Neural cell (in vitro differentiated cells): ENCODE data around the gene ARL8A. TPM values are rescaled to one million over a fixed set of nuclear protein-coding genes. Genes with fewer than 3 reads are reported as not detected.

Source experiments
- H2AFZ ChIP-seq: fragments of 200-600, 300-800 bp; sonication (generic), shearing (Covaris generic); 2 replicates; pipeline ENCODE4 v1.6.0; 2014; ENCODE audit warnings: low read depth, mild to moderate bottlenecking, antibody characterized with exemption, low read length, moderate library complexity
- H3F3A ChIP-seq: fragments of 200-600 bp; shearing (Covaris generic); 2 replicates; pipeline ENCODE4 v1.6.1; 2016; ENCODE audit warnings: mild to moderate bottlenecking, moderate library complexity, mixed read lengths, antibody characterized with exemption, low read length; ENCODE audit not compliant: insufficient read depth, poor library complexity, severe bottlenecking
- H3K27ac ChIP-seq: fragments of 200-600, 300-800 bp; sonication (generic), shearing (Covaris generic); 2 replicates; pipeline ENCODE4 v1.5.1; 2014; ENCODE audit warnings: mild to moderate bottlenecking, low read length, moderate library complexity
- H3K27me3 ChIP-seq: fragments of 300-800, 200-600 bp; sonication (generic), shearing (Covaris generic); 2 replicates; pipeline ENCODE4 v1.6.0; 2014; ENCODE audit warnings: mild to moderate bottlenecking, low read depth, low read length, moderate library complexity; ENCODE audit not compliant: insufficient read depth
- H3K36me3 ChIP-seq: fragments of 300-800, 200-600 bp; sonication (generic), shearing (Covaris generic); 2 replicates; pipeline ENCODE4 v1.5.1; 2014; ENCODE audit warnings: mild to moderate bottlenecking, antibody characterized with exemption, low read length, moderate library complexity; ENCODE audit not compliant: insufficient read depth
- H3K4me2 ChIP-seq: fragments of 300-800, 200-600 bp; sonication (generic), shearing (Covaris generic); 2 replicates; pipeline ENCODE4 v1.6.0; 2014; ENCODE audit warnings: mild to moderate bottlenecking, low read length
- H3K4me3 ChIP-seq: fragments of 300-800, 200-600 bp; sonication (generic), shearing (Covaris generic); 2 replicates; pipeline ENCODE4 v1.5.1; 2014; ENCODE audit warnings: mild to moderate bottlenecking, low read length, moderate library complexity
- H3K79me2 ChIP-seq: fragments of 200-600 bp; shearing (Covaris generic); replicated peaks from 2 replicates; pipeline ENCODE4 v1.6.0; 2014; ENCODE audit warnings: mild to moderate bottlenecking, low read length, moderate library complexity; ENCODE audit not compliant: insufficient read depth
- H3K9ac ChIP-seq: fragments of 300-800, 200-600 bp; sonication (generic), shearing (Covaris generic); 2 replicates; pipeline ENCODE4 v1.6.1; 2016; ENCODE audit warnings: mild to moderate bottlenecking, low read length, mixed read lengths
- H3K9me2 ChIP-seq: fragments of 200-600 bp; shearing (Covaris generic); 2 replicates; pipeline ENCODE4 v1.6.1; 2016; ENCODE audit warnings: mild to moderate bottlenecking, low read length, mixed read lengths; ENCODE audit not compliant: insufficient read depth
- H3K9me3 ChIP-seq: fragments of 200-600, 300-800 bp; sonication (generic), shearing (Covaris generic); 2 replicates; pipeline ENCODE4 v1.6.1; 2016; ENCODE audit warnings: mild to moderate bottlenecking, mixed run types, low read length, moderate library complexity, mixed read lengths
- H4K20me1 ChIP-seq: fragments of 200-600 bp; shearing (Covaris generic); 2 replicates; pipeline ENCODE4 v1.6.1; 2016; ENCODE audit warnings: mild to moderate bottlenecking, mixed run types; ENCODE audit not compliant: insufficient read depth
- EP300 ChIP-seq: fragments of 450-650 bp; conservative IDR thresholded peaks from 2 replicates; pipeline ENCODE4 v1.6.1; 2014; ENCODE audit warnings: antibody characterized with exemption, mild to moderate bottlenecking, moderate library complexity; ENCODE audit not compliant: poor library complexity, severe bottlenecking
- EZH2 ChIP-seq: fragments of 200-600, 300-800 bp; shearing (Covaris generic), sonication (generic); IDR thresholded peaks from 2 replicates; pipeline ENCODE4 v1.6.1; 2014; ENCODE audit warnings: antibody characterized with exemption, low read length, borderline replicate concordance, mild to moderate bottlenecking; ENCODE audit not compliant: insufficient read depth, poor library complexity, severe bottlenecking
- MXI1 ChIP-seq: fragments of 450-650 bp; conservative IDR thresholded peaks from 2 replicates; pipeline ENCODE4 v1.6.1; 2014; ENCODE audit warnings: antibody characterized with exemption, mild to moderate bottlenecking; ENCODE audit not compliant: poor library complexity, severe bottlenecking
- POLR2AphosphoS5 ChIP-seq: IDR thresholded peaks from 2 replicates; pipeline ENCODE4 v1.6.1; 2012
- RAD21 ChIP-seq: fragments of 450-650 bp; conservative IDR thresholded peaks from 2 replicates; pipeline ENCODE4 v1.6.1; 2014; ENCODE audit warnings: antibody characterized with exemption, mild to moderate bottlenecking, moderate library complexity
- SMC3 ChIP-seq: fragments of 450-650 bp; conservative IDR thresholded peaks from 2 replicates; pipeline ENCODE4 v1.6.1; 2014; ENCODE audit warnings: antibody characterized with exemption, mild to moderate bottlenecking, moderate library complexity; ENCODE audit not compliant: poor library complexity
- TAF1 ChIP-seq: IDR thresholded peaks from 2 replicates; pipeline ENCODE4 v1.6.1; 2012; ENCODE audit warnings: low read depth
- polyA plus RNA-seq: library from polyadenylated mRNA; depleted of rRNA; stranded (reverse); fragments of >200 nt; gene quantifications from 2 replicates; pipeline ENCODE4 v1.2.3, GENCODE V29; 2014
- TF ChIP-seq, protein P1 (sequence below): IDR thresholded peaks from 2 replicates; pipeline ENCODE4 v1.6.1; 2012; ENCODE audit warnings: borderline replicate concordance
- TF ChIP-seq, protein P2 (sequence below): fragments of 450-650 bp; IDR thresholded peaks from 2 replicates; pipeline ENCODE4 v1.5.1; 2014; ENCODE audit warnings: antibody characterized with exemption, mild to moderate bottlenecking, moderate library complexity; ENCODE audit not compliant: poor library complexity, severe bottlenecking

Gene ARL8A
- polyA plus RNA-seq, 1 donor from 2014 or later, result 89.4 TPM

DNA sequence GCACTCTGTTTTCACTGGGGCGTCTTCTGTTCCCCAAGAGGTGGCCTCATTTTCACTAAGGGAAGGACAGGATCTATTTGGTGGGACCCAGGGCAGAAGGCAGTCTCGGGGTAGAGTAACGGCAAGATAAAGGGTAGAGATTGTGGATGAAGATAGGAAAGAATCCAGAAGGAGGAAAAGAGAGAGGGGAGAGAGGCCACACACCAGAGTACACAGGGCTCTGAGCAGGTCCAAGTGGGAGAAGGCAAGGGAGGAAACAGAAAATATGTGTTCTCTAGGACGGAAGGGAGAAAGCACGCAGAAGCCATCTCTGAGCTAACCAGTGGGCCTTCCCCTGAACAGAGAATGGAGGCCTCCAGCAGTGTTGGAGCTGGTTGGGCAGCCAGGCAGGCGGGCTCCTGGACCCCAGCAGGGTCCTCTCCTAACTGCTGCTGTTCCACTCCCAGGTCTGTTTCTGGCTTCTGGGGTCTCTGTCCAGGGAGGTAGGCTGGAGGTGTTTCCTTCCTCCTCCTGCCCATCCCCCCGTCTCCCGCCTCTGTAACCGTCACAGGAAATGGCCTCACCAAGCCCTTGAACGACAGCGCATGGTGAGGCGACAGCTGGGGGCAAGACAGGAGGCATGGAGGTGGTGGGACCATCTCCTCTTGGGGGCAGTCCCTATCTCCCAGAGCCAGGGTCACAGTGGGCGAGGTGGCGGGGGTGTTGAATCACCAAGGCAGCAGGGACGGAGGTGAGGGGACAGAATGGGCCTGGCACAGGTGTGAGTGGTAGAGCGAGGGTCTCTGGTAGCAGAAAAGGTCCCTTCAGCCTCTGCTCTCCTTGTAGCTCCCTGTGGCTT, 15.2 kb upstream of the ARL8A start:
- Histone ChIP-seq H2AFZ (no peak overlapping the region), H4K20me1 (no peaks in the 10 kb centered on the region), H3K36me3 (no peaks in the 10 kb centered on the region), H3K9me2 (no peaks in the 10 kb centered on the region), H3K9ac (no peak overlapping the region), H3K4me3 (no peak overlapping the region), H3K9me3 (no peaks in the 10 kb centered on the region), H3F3A (no peaks in the 10 kb centered on the region), H3K4me2 (no peak overlapping the region), H3K27ac (no peak overlapping the region), H3K79me2 (no peaks in the 10 kb centered on the region), H3K27me3 (no peaks in the 10 kb centered on the region)
- TF ChIP-seq, protein P1, sequence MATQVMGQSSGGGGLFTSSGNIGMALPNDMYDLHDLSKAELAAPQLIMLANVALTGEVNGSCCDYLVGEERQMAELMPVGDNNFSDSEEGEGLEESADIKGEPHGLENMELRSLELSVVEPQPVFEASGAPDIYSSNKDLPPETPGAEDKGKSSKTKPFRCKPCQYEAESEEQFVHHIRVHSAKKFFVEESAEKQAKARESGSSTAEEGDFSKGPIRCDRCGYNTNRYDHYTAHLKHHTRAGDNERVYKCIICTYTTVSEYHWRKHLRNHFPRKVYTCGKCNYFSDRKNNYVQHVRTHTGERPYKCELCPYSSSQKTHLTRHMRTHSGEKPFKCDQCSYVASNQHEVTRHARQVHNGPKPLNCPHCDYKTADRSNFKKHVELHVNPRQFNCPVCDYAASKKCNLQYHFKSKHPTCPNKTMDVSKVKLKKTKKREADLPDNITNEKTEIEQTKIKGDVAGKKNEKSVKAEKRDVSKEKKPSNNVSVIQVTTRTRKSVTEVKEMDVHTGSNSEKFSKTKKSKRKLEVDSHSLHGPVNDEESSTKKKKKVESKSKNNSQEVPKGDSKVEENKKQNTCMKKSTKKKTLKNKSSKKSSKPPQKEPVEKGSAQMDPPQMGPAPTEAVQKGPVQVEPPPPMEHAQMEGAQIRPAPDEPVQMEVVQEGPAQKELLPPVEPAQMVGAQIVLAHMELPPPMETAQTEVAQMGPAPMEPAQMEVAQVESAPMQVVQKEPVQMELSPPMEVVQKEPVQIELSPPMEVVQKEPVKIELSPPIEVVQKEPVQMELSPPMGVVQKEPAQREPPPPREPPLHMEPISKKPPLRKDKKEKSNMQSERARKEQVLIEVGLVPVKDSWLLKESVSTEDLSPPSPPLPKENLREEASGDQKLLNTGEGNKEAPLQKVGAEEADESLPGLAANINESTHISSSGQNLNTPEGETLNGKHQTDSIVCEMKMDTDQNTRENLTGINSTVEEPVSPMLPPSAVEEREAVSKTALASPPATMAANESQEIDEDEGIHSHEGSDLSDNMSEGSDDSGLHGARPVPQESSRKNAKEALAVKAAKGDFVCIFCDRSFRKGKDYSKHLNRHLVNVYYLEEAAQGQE, result no peak
- TF ChIP-seq, protein P2, sequence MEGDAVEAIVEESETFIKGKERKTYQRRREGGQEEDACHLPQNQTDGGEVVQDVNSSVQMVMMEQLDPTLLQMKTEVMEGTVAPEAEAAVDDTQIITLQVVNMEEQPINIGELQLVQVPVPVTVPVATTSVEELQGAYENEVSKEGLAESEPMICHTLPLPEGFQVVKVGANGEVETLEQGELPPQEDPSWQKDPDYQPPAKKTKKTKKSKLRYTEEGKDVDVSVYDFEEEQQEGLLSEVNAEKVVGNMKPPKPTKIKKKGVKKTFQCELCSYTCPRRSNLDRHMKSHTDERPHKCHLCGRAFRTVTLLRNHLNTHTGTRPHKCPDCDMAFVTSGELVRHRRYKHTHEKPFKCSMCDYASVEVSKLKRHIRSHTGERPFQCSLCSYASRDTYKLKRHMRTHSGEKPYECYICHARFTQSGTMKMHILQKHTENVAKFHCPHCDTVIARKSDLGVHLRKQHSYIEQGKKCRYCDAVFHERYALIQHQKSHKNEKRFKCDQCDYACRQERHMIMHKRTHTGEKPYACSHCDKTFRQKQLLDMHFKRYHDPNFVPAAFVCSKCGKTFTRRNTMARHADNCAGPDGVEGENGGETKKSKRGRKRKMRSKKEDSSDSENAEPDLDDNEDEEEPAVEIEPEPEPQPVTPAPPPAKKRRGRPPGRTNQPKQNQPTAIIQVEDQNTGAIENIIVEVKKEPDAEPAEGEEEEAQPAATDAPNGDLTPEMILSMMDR, result no peak
- TF ChIP-seq POLR2AphosphoS5 (no peak), MXI1 (no peak), EZH2 (no peak), EP300 (no peak), SMC3 (no peak), TAF1 (no peak), RAD21 (no peak)

DNA sequence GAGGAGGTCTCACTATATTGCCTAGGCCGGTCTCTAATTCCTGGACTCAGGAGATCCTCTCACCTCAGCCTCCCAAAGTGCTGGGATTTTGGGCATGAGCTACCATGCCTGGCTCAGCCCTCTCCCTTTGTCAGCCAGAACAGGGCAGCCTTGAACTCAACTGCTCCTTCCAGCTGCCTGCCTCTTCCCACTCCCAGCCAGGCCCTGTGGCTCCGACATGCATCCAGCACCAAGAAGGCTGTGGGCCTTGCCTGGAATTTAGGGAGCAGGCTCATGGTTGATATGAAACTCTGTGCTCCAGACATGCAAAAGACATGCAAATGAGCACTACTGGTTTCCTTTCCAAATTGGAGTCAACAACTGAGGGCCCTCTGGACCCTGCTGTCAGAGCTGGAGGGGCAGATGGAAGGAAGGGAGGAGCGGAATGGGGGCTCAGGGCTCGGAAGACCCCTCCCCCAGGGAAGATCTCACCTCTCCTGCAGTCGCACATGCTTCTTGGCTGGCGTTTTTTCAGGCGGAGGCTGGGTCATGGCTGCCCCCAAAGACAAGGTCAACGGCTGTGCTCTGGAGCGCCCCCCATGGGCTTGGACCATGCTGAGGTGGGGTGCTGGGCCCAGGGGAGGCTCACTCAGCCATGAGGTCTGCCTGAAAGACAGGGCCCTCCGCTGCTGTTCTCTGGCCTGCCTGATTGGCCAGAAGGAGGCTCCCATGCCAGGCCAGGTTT, 14.4 kb upstream of the ARL8A start:
- H2AFZ ChIP-seq, result no peak overlapping the region
- H3F3A ChIP-seq, result no peaks in the 10 kb centered on the region
- no peaks in the 10 kb centered on the region for H4K20me1 ChIP-seq
- TF ChIP-seq TAF1, result no peak
- H3K9me2 ChIP-seq, result no peaks in the 10 kb centered on the region
- H3K79me2 ChIP-seq, result no peaks in the 10 kb centered on the region
- no peak overlapping the region for H3K9ac ChIP-seq
- H3K4me3 ChIP-seq, result no peak overlapping the region
- no peaks in the 10 kb centered on the region for H3K9me3 ChIP-seq
- H3K4me2 ChIP-seq, result no peak overlapping the region
- H3K27ac ChIP-seq, result no peak overlapping the region
- H3K27me3 ChIP-seq, result no peaks in the 10 kb centered on the region
- no peaks in the 10 kb centered on the region for H3K36me3 ChIP-seq
